CD4-positive, alpha-beta T cell (primary cell): ENCODE data around the gene LYPD3. TPM values are rescaled to one million over a fixed set of nuclear protein-coding genes. Genes with fewer than 3 reads are reported as not detected.
"Not testable (repeated sequence)": the region's sequence is repeated elsewhere in the genome, so short reads cannot be mapped to it uniquely, and the experiment has no call there.

Experiments
- ATAC-seq: fragments of 200-7000 bp; cut with Tn5 transposase; one replicate; pipeline ENCODE4 v1.10.0; 2022; ENCODE audit warnings: mild to moderate bottlenecking; ENCODE audit not compliant: poor library complexity
- CTCF ChIA-PET: fragments of 350-600 bp; sonication (Branson Sonifier 250); formaldehyde crosslinking; loops from one replicate; lab custom pipeline; 2021; ENCODE audit warnings: antibody characterized with exemption, inconsistent platforms; lab: Charles Lee
- POLR2A ChIA-PET: fragments of 350-600 bp; sonication (Branson Sonifier 250); formaldehyde crosslinking; loops from one replicate; lab custom pipeline; 2021; ENCODE audit warnings: antibody characterized with exemption, inconsistent platforms; lab: Charles Lee
- DNase-seq, 14 experiments: peaks; one replicate each; pipeline ENCODE4 v3.0.0-alpha.2; 2013 to 2020; ENCODE audit warnings: mixed read lengths in 2 of 14
- H3K27ac ChIP-seq, 2 donors: one replicate each; pipeline versions ENCODE4 v1.5.1 to v1.7.0; 2013; ENCODE audit warnings: low read length in 2 of 2, low read depth in 1 of 2, mild to moderate bottlenecking in 1 of 2
- H3K27me3 ChIP-seq, 2 experiments: 1 replicate in 1 of 2; 2 replicates in 1 of 2; pipeline versions ENCODE4 v1.6.1 to v1.7.0; 2013; ENCODE audit warnings: low read length in 2 of 2, control low read depth in 1 of 2, mild to moderate bottlenecking in 1 of 2, moderate library complexity in 1 of 2; ENCODE audit not compliant: insufficient read depth in 2 of 2, control insufficient read depth in 1 of 2
- H3K36me3 ChIP-seq: one replicate; pipeline ENCODE4 v1.6.1; 2013; ENCODE audit warnings: low read length, control low read depth; ENCODE audit not compliant: insufficient read depth
- H3K4me1 ChIP-seq: one replicate; pipeline ENCODE4 v1.6.1; 2013; ENCODE audit warnings: low read length, control low read depth; ENCODE audit not compliant: insufficient read depth
- H3K4me3 ChIP-seq: one replicate; pipeline ENCODE4 v1.5.1; 2013; ENCODE audit warnings: mild to moderate bottlenecking, low read length, moderate library complexity
- H3K9me3 ChIP-seq, 2 experiments: 1 replicate in 1 of 2; 2 replicates in 1 of 2; pipeline versions ENCODE4 v1.6.1 to v1.7.0; 2013; ENCODE audit warnings: low read length in 2 of 2, mild to moderate bottlenecking in 2 of 2, control low read depth in 1 of 2, moderate library complexity in 1 of 2; ENCODE audit not compliant: control insufficient read depth in 1 of 2, insufficient read depth in 1 of 2
- H3K27ac Mint-ChIP-seq: one replicate; pipeline ENCODE4 v1.8.0; 2020; ENCODE audit warnings: mixed read lengths
- H3K27me3 Mint-ChIP-seq: one replicate; pipeline ENCODE4 v1.8.0; 2021; ENCODE audit warnings: mixed read lengths
- H3K36me3 Mint-ChIP-seq: one replicate; pipeline ENCODE4 v1.8.0; 2021; ENCODE audit warnings: low read depth, mixed read lengths
- H3K4me1 Mint-ChIP-seq: one replicate; pipeline ENCODE4 v1.8.0; 2021; ENCODE audit warnings: low read depth, mixed read lengths
- H3K4me3 Mint-ChIP-seq: one replicate; pipeline ENCODE4 v1.8.0; 2020; ENCODE audit warnings: mild to moderate bottlenecking, mixed read lengths
- H3K9me3 Mint-ChIP-seq: one replicate; pipeline ENCODE4 v1.8.0; 2020; ENCODE audit warnings: mixed read lengths
- CTCF ChIP-seq: fragments of 200-600 bp; IDR thresholded peaks from one replicate; pipeline ENCODE4 v1.8.0; 2022; ENCODE audit warnings: antibody characterized with exemption, mild to moderate bottlenecking
- intact Hi-C, 2 experiments: fragments of 100-400 bp; cut with DNase I in 1 of 2; cut with micrococcal nuclease in 1 of 2; formaldehyde crosslinking; loops; one replicate each; pipeline versions ENCODE4 v1.15.1 to v1.9.0; 2023 to 2025; cut with DNase I, micrococcal nuclease
- total RNA-seq, 174 experiments: library from RNA in 2 of 174; stranded (reverse) in 2 of 174; gene quantifications; one replicate each; pipeline ENCODE4 v1.2.3 and lab custom pipeline; 2021 to 2026

LYPD3 gene
- total RNA-seq, 2 experiments from 2014 or later: 35.6 to 37.3 TPM

GRCh38 chr19:43437712-43438111, 27.7 kb downstream of the LYPD3 start:
- no peak overlapping the region for H3K4me3 Mint-ChIP-seq

DNA sequence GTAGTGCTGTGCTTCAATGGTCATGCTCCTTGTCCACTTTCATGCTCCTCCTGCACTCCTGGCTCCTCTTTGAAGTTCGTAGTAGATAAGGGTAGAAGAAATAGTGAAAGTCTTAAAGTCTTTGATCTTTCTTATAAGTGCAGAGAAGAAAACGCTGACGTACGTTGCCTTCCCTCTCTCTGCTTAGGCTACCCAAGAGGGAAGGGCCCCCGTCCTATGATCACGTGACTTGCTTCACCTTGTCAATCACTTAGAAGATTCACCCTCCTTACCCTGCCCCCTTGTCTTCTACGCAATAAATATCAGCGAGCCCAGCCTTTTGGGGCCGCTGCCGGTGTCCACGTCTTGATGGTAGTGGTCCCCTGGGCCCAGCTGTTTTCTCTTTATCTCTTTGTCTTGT, 28.1 kb downstream of the LYPD3 start:
- intact Hi-C loops: loop anchor here in 1 of 2 experiments (10.0 kb wide), 1 partner anchor 368 kb away; the partner anchor contains the start of gene LYPD5
- POLR2A ChIA-PET, H3K4me3 ChIP-seq, H3K27me3 ChIP-seq, ATAC-seq, H3K36me3 Mint-ChIP-seq, H3K9me3 ChIP-seq, H3K36me3 ChIP-seq, H3K9me3 Mint-ChIP-seq, H3K27me3 Mint-ChIP-seq: not testable (repeated sequence)
- Histone ChIP-seq H3K27ac (peak overlapping the region in 1 of 2 donors; percentile 74), H3K4me1 (peaks cover 51% of the 10 kb centered on the region)
- H3K4me3 Mint-ChIP-seq: peak overlapping the region; percentile 84
- peak in 7 of 14 experiments; percentile 15 to 67 (median 39) for DNase-seq
- peaks cover 70% of the 10 kb centered on the region for H3K4me1 Mint-ChIP-seq
- H3K27ac Mint-ChIP-seq: peak overlapping the region; percentile 96
- CTCF ChIA-PET: interaction anchor here (1.0 to 4.2 kb wide), 3 partner anchors 10 to 158 kb away, joined by 3 to 25 read pairs (median 5); no protein-coding TSS in a partner anchor

More at GRCh38 chr19:43437712-43438111, 27.7 kb downstream of the LYPD3 start:
- Mint-ChIP-seq H3K9me3 (peaks cover 4% of the 10 kb centered on the region), H3K27me3 (no peaks in the 10 kb centered on the region), H3K36me3 (no peaks in the 10 kb centered on the region), H3K4me1 (peaks cover 66% of the 10 kb centered on the region), H3K27ac (peak overlapping the region; percentile 96)
- intact Hi-C loops: loop anchor here in 1 of 2 experiments (10.0 kb wide), 1 partner anchor 367 kb away; the partner anchor contains the start of gene LYPD5
- H3K9me3 ChIP-seq: no peaks in the 10 kb centered on the region
- H3K27ac ChIP-seq: peak overlapping the region; percentile 74 to 90
- POLR2A ChIA-PET: interaction anchor here (2.1 to 3.0 kb wide), 4 partner anchors 10 to 158 kb away, joined by 15 to 69 read pairs (median 23); partner anchors contain the start of genes IRGQ and ZNF576
- H3K27me3 ChIP-seq: no peaks in the 10 kb centered on the region
- CTCF ChIA-PET: interaction anchor here (1.4 to 4.2 kb wide), 2 partner anchors 9 to 82 kb away, joined by 5 to 25 read pairs; no protein-coding TSS in a partner anchor
- TF ChIP-seq CTCF: no peak
- H3K36me3 ChIP-seq: no peaks in the 10 kb centered on the region
- no peak overlapping the region for H3K4me3 ChIP-seq
- DNase-seq: no peak
- peaks cover 49% of the 10 kb centered on the region for H3K4me1 ChIP-seq
- ATAC-seq: no peak

DNA sequence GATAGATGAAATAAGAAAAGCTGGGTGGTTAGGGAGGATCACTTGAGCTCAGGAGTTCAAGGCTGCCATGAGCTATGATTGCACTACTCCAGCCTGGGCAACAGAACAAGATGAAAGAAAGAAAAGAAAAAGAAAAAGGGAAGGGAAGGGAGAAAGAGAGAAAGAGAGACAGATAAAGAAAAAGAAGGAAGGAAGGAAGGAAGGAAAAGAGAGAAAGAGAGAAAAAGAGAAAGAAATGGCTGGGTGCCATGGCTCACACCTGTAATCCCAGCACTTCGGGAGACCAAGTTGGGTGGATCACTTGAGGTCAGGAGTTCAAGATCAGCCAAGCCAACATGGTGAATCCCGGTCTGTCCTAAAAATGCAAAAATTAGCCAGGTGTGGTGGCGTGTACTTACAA, 29.6 kb downstream of the LYPD3 start:
- H3K4me1 Mint-ChIP-seq: peaks cover 65% of the 10 kb centered on the region
- no peak overlapping the region for H3K4me3 Mint-ChIP-seq
- no peaks in the 10 kb centered on the region for H3K36me3 Mint-ChIP-seq
- Histone ChIP-seq H3K4me3 (no peak overlapping the region), H3K27ac (no peak overlapping the region), H3K27me3 (no peaks in the 10 kb centered on the region), H3K36me3 (no peaks in the 10 kb centered on the region), H3K4me1 (peaks cover 51% of the 10 kb centered on the region), H3K9me3 (no peaks in the 10 kb centered on the region)
- no peak for DNase-seq
- no peaks in the 10 kb centered on the region for H3K27me3 Mint-ChIP-seq
- peaks cover 4% of the 10 kb centered on the region for H3K9me3 Mint-ChIP-seq
- TF ChIP-seq CTCF: no peak
- CTCF ChIA-PET: interaction anchor here (0.8 to 4.2 kb wide), 4 partner anchors 11 to 233 kb away, joined by 3 to 25 read pairs (median 6); no protein-coding TSS in a partner anchor
- H3K27ac Mint-ChIP-seq: peak overlapping the region; percentile 96
- intact Hi-C loops: loop anchor here in 1 of 2 experiments (10.0 kb wide), 1 partner anchor 369 kb away; the partner anchor contains the start of gene LYPD5
- POLR2A ChIA-PET: no interaction called here
- no peak for ATAC-seq
